GM23338 (cell line): ENCODE measurements around the gene COBLL1.

Source experiments
- CREB1 ChIP-seq: fragments of 250-450 bp; sonication (Bioruptor Pico); IDR thresholded peaks from 2 replicates; pipeline ENCODE4 v1.5.0; 2020; ENCODE audit warnings: low read depth, mild to moderate bottlenecking, moderate library complexity
- EZH2 ChIP-seq: fragments of 200-600 bp; sonication (generic); IDR thresholded peaks from one replicate; pipeline ENCODE4 v1.8.0; 2017; ENCODE audit warnings: antibody characterized with exemption, mild to moderate bottlenecking, low read depth; ENCODE audit not compliant: unreplicated experiment
- EZH2phosphoT487 ChIP-seq: fragments of 200-600 bp; sonication (generic); IDR thresholded peaks from one replicate; pipeline ENCODE4 v1.8.1; 2018; ENCODE audit warnings: antibody characterized with exemption; ENCODE audit not compliant: unreplicated experiment
- JUNB ChIP-seq: IDR thresholded peaks from one replicate; pipeline ENCODE4 v1.6.1; 2016; ENCODE audit warnings: antibody characterized with exemption; ENCODE audit not compliant: unreplicated experiment
- TF ChIP-seq, protein P1 (sequence below), 2 experiments: fragments of 200-600 bp in 1 of 2; sonication (generic) in 1 of 2; conservative IDR thresholded peaks; 2 replicates each; pipeline versions ENCODE4 v1.5.1 to v1.6.1; 2016 to 2017; ENCODE audit warnings: antibody characterized with exemption in 2 of 2, low read depth in 2 of 2, mild to moderate bottlenecking in 2 of 2, moderate library complexity in 1 of 2
- TF ChIP-seq, protein P2 (sequence below): IDR thresholded peaks from one replicate; pipeline ENCODE4 v1.6.1; 2018; ENCODE audit warnings: antibody characterized with exemption; ENCODE audit not compliant: unreplicated experiment

GRCh38 chr2:164839914-164840457 is 1.6 kb downstream of the COBLL1 start:
- TF ChIP-seq, protein P1, sequence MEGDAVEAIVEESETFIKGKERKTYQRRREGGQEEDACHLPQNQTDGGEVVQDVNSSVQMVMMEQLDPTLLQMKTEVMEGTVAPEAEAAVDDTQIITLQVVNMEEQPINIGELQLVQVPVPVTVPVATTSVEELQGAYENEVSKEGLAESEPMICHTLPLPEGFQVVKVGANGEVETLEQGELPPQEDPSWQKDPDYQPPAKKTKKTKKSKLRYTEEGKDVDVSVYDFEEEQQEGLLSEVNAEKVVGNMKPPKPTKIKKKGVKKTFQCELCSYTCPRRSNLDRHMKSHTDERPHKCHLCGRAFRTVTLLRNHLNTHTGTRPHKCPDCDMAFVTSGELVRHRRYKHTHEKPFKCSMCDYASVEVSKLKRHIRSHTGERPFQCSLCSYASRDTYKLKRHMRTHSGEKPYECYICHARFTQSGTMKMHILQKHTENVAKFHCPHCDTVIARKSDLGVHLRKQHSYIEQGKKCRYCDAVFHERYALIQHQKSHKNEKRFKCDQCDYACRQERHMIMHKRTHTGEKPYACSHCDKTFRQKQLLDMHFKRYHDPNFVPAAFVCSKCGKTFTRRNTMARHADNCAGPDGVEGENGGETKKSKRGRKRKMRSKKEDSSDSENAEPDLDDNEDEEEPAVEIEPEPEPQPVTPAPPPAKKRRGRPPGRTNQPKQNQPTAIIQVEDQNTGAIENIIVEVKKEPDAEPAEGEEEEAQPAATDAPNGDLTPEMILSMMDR (conservative IDR thresholded peaks at IDR 0.05; ENCODE audit: low read depth in 2 of 2), result no peak
- TF ChIP-seq CREB1 (CRISPR knock-in tag), result no peak
- TF ChIP-seq EZH2, result no peak
- TF ChIP-seq, protein P2, sequence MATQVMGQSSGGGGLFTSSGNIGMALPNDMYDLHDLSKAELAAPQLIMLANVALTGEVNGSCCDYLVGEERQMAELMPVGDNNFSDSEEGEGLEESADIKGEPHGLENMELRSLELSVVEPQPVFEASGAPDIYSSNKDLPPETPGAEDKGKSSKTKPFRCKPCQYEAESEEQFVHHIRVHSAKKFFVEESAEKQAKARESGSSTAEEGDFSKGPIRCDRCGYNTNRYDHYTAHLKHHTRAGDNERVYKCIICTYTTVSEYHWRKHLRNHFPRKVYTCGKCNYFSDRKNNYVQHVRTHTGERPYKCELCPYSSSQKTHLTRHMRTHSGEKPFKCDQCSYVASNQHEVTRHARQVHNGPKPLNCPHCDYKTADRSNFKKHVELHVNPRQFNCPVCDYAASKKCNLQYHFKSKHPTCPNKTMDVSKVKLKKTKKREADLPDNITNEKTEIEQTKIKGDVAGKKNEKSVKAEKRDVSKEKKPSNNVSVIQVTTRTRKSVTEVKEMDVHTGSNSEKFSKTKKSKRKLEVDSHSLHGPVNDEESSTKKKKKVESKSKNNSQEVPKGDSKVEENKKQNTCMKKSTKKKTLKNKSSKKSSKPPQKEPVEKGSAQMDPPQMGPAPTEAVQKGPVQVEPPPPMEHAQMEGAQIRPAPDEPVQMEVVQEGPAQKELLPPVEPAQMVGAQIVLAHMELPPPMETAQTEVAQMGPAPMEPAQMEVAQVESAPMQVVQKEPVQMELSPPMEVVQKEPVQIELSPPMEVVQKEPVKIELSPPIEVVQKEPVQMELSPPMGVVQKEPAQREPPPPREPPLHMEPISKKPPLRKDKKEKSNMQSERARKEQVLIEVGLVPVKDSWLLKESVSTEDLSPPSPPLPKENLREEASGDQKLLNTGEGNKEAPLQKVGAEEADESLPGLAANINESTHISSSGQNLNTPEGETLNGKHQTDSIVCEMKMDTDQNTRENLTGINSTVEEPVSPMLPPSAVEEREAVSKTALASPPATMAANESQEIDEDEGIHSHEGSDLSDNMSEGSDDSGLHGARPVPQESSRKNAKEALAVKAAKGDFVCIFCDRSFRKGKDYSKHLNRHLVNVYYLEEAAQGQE, result no peak
- no peak for TF ChIP-seq JUNB
- no peak for TF ChIP-seq EZH2phosphoT487
